Fibroblast of lung (primary cell): ENCODE results near the gene BPIFB3. TPM values are rescaled to one million over a fixed set of nuclear protein-coding genes. Genes with fewer than 3 reads are reported as not detected.

Experiments
- DNase-seq, 2 donors: peaks; one replicate each; pipeline versions ENCODE4 v3.0.0 to v3.0.0-alpha.2; 2010; ENCODE audit warnings: low read depth in 2 of 2
- H2AFZ ChIP-seq: 2 replicates; pipeline ENCODE4 v1.5.1; 2012; ENCODE audit warnings: low read length, control low read depth, inconsistent platforms
- H3K27ac ChIP-seq: 2 replicates; pipeline ENCODE4 v1.5.1; 2011; ENCODE audit warnings: low read length, control low read depth; ENCODE audit not compliant: insufficient read depth
- H3K27me3 ChIP-seq: 2 replicates; pipeline ENCODE4 v1.5.1; 2011; ENCODE audit warnings: mild to moderate bottlenecking, low read length; ENCODE audit not compliant: control insufficient read depth, insufficient read depth
- H3K36me3 ChIP-seq: 2 replicates; pipeline ENCODE4 v1.5.1; 2011; ENCODE audit warnings: low read length; ENCODE audit not compliant: control insufficient read depth, insufficient read depth
- H3K4me1 ChIP-seq: 2 replicates; pipeline ENCODE4 v1.5.1; 2011; ENCODE audit warnings: low read length; ENCODE audit not compliant: control insufficient read depth, insufficient read depth; ENCODE audit errors: extremely low read depth
- H3K4me2 ChIP-seq: 2 replicates; pipeline ENCODE4 v1.5.1; 2011; ENCODE audit warnings: low read length, control low read depth; ENCODE audit not compliant: insufficient read depth; ENCODE audit errors: extremely low read depth
- H3K4me3 ChIP-seq, 4 experiments: fragments of 200-600 bp in 1 of 4; sonication (generic) in 1 of 4; replicated peaks in 1 of 4; 2 replicates each; pipeline ENCODE4 v1.5.1; 2011 to 2016; ENCODE audit warnings: low read length in 4 of 4, low read depth in 3 of 4, mild to moderate bottlenecking in 3 of 4, control low read depth in 2 of 4, inconsistent platforms in 1 of 4, mixed read lengths in 1 of 4; ENCODE audit not compliant: insufficient read depth in 1 of 4; ENCODE audit errors: control extremely low read depth in 1 of 4
- H3K79me2 ChIP-seq: 2 replicates; pipeline ENCODE4 v1.5.1; 2012; ENCODE audit warnings: mild to moderate bottlenecking, low read length, inconsistent platforms; ENCODE audit not compliant: control insufficient read depth, insufficient read depth
- H3K9ac ChIP-seq: 2 replicates; pipeline ENCODE4 v1.5.1; 2011; ENCODE audit warnings: mild to moderate bottlenecking, low read length, control low read depth; ENCODE audit not compliant: insufficient read depth
- H3K9me3 ChIP-seq: 2 replicates; pipeline ENCODE4 v1.5.1; 2012; ENCODE audit warnings: low read depth, low read length; ENCODE audit not compliant: control insufficient read depth, insufficient read depth
- H4K20me1 ChIP-seq: 2 replicates; pipeline ENCODE4 v1.5.1; 2011; ENCODE audit warnings: low read length; ENCODE audit not compliant: control insufficient read depth, insufficient read depth; ENCODE audit errors: extremely low read depth
- EZH2 ChIP-seq: IDR thresholded peaks from 2 replicates; pipeline ENCODE4 v1.5.1; 2012; ENCODE audit warnings: low read length, control low read depth, mild to moderate bottlenecking; ENCODE audit errors: missing control alignments
- polyA plus RNA-seq, 2 donors: library from polyadenylated mRNA; depleted of rRNA in 1 of 2; stranded (reverse) in 1 of 2; unstranded in 1 of 2; fragments of >200 nt; gene quantifications; 2 replicates each; pipeline ENCODE4 v1.2.1, GENCODE V29; 2011 to 2012; ENCODE audit warnings: missing spikeins in 1 of 2
- total RNA-seq: library from RNA; depleted of rRNA; stranded (reverse); fragments of >200 nt; gene quantifications from 2 replicates; pipeline ENCODE4 v1.2.1, GENCODE V29; 2014
- TF ChIP-seq, protein P1 (sequence below), 2 donors: IDR thresholded peaks in 1 of 2; conservative IDR thresholded peaks in 1 of 2; 1 replicate in 1 of 2; 2 replicates in 1 of 2; pipeline ENCODE4 v1.5.1; 2011 to 2012; ENCODE audit warnings: low read length in 2 of 2, control low read depth in 1 of 2, inconsistent platforms in 1 of 2, low read depth in 1 of 2, mild to moderate bottlenecking in 1 of 2

The BPIFB3 gene
- total and polyA plus RNA-seq, 2 donors (not counting 1 experiment from before 2014, with no cell fraction given), result not detected

DNA sequence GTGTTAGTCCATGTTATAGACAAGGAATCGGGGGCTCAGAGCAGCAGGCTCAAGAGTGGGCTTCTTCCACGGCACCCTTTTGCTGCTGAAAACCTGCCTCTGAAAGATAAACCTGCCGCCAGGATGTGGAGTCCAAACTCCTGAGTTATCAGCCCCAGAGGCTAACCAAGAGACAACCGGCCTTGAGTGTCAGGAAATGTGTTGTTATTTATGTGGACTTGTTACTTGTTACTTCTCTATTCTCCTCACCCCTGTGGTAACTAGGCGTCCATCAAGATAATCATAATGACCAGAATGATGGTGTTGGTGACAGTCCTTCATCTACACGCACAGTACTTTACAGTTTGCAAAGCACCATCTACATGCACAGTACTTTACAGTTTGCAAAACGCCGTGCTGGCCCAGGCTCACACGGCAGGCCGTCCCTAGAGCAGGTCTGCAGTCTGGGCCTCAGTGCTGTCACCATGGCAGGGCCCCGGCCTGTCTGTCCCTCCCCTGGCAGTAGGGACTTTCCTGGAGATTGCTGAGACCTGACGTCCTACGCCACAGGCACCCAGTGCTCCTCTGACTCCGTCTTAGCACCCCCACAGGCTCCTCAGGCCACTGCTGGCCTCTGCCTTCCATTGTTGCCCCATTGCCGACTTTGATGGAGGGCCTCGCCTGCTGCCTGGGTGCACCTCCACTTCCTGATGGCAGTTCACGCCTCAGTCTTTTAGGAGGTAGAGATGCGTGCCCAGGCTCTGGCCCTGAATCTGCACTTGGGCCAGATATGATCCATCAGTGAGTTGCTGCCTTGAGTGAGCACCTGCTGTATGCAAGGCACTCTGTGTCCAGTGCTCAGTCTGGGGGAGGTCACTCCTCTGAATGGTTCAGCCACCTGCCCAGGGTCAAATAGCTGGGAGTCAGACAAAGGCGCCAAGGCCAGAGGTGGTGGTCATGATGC, 16.7 kb downstream of the BPIFB3 start:
- H3K36me3 ChIP-seq, result no peaks in the 10 kb centered on the region
- no peak for DNase-seq
- H3K4me2 ChIP-seq, result no peak overlapping the region
- H3K4me3 ChIP-seq, result no peak overlapping the region
- H2AFZ ChIP-seq, result no peak overlapping the region
- H3K9me3 ChIP-seq, result no peaks in the 10 kb centered on the region
- no peak overlapping the region for H3K27ac ChIP-seq
- H3K9ac ChIP-seq, result no peak overlapping the region
- no peaks in the 10 kb centered on the region for H4K20me1 ChIP-seq
- no peaks in the 10 kb centered on the region for H3K4me1 ChIP-seq
- no peak for TF ChIP-seq EZH2
- TF ChIP-seq, protein P1, sequence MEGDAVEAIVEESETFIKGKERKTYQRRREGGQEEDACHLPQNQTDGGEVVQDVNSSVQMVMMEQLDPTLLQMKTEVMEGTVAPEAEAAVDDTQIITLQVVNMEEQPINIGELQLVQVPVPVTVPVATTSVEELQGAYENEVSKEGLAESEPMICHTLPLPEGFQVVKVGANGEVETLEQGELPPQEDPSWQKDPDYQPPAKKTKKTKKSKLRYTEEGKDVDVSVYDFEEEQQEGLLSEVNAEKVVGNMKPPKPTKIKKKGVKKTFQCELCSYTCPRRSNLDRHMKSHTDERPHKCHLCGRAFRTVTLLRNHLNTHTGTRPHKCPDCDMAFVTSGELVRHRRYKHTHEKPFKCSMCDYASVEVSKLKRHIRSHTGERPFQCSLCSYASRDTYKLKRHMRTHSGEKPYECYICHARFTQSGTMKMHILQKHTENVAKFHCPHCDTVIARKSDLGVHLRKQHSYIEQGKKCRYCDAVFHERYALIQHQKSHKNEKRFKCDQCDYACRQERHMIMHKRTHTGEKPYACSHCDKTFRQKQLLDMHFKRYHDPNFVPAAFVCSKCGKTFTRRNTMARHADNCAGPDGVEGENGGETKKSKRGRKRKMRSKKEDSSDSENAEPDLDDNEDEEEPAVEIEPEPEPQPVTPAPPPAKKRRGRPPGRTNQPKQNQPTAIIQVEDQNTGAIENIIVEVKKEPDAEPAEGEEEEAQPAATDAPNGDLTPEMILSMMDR (conservative IDR thresholded peaks at IDR 0.05 in 1 of 2, IDR thresholded peaks at IDR 0.05 in 1 of 2; ENCODE audit: low read depth in 1 of 2, low read length in 2 of 2), result no peak
- no peaks in the 10 kb centered on the region for H3K27me3 ChIP-seq
- no peaks in the 10 kb centered on the region for H3K79me2 ChIP-seq

DNA sequence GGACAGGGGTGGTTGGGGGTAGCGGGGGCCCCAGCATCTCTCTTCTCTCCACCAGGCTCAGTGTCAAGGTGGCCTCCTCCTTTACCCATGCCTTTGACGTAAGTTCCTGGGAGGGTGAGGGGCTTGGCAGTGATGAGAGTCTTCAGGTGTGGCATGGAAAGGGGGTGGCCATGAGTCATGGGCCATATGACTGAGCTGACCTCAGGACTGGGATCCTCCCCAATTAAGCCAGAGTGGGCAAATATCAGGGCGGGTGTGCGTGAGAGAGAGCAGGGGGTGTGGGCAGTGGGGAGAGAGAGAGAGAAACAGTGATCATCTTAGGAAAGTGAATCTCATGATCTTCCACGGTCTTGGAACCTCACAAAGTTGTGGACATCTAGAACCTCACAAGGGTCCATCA, 17.5 kb downstream of the BPIFB3 start:
- Histone ChIP-seq H2AFZ (no peak overlapping the region), H3K27ac (no peak overlapping the region), H3K9me3 (no peaks in the 10 kb centered on the region), H4K20me1 (no peaks in the 10 kb centered on the region), H3K4me3 (no peak overlapping the region), H3K4me1 (no peaks in the 10 kb centered on the region), H3K4me2 (no peak overlapping the region), H3K36me3 (no peaks in the 10 kb centered on the region), H3K9ac (no peak overlapping the region), H3K27me3 (no peaks in the 10 kb centered on the region), H3K79me2 (no peaks in the 10 kb centered on the region)
- DNase-seq, result no peak
- TF ChIP-seq, protein P1 (conservative IDR thresholded peaks at IDR 0.05 in 1 of 2, IDR thresholded peaks at IDR 0.05 in 1 of 2; ENCODE audit: low read depth in 1 of 2, low read length in 2 of 2), result no peak
- TF ChIP-seq EZH2, result no peak

DNA sequence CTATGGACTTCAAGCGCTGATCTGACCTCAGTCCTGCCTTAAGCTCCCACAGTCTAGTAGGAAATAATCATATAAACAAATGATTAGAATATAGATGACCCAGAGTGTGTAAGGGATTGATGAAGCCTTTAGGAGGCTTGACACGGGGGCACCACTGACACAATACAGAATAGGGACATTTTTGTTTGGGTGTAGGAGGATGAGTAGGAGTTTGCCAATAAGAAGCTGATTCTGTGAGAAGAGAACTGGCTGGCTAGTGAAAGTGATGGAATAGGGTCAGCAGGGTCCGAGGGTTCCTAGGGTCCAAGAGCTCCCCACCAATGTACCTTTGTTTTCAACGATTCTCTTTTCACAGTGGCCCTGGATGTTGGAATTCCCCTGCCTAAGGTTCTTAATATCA, 18.7 kb downstream of the BPIFB3 start:
- Histone ChIP-seq H4K20me1 (no peaks in the 10 kb centered on the region), H2AFZ (no peak overlapping the region), H3K79me2 (no peaks in the 10 kb centered on the region), H3K4me1 (no peaks in the 10 kb centered on the region), H3K9me3 (no peaks in the 10 kb centered on the region), H3K36me3 (no peaks in the 10 kb centered on the region), H3K27ac (no peak overlapping the region), H3K4me2 (no peak overlapping the region), H3K27me3 (no peaks in the 10 kb centered on the region), H3K4me3 (no peak overlapping the region), H3K9ac (no peak overlapping the region)
- no peak for DNase-seq
- TF ChIP-seq, protein P1 (conservative IDR thresholded peaks at IDR 0.05 in 1 of 2, IDR thresholded peaks at IDR 0.05 in 1 of 2; ENCODE audit: low read depth in 1 of 2, low read length in 2 of 2), result no peak
- TF ChIP-seq EZH2, result no peak
